Renal cortical epithelial cell (primary cell): ENCODE results near the gene ANKRD40. TPM values are rescaled to one million over a fixed set of nuclear protein-coding genes. Genes with fewer than 3 reads are reported as not detected.

Experiments used
- DNase-seq: peaks from one replicate; pipeline ENCODE4 v3.0.0-alpha.2; 2011; ENCODE audit warnings: low read depth
- total RNA-seq: library from RNA; depleted of rRNA; stranded (reverse); fragments of >200 nt; gene quantifications from 2 replicates; pipeline ENCODE4 v1.2.3, GENCODE V29; 2014

Gene ANKRD40
- total RNA-seq, 1 donor from 2014 or later, result 25.1 TPM

GRCh38 chr17:50649042-50649908, 58.4 kb downstream of the ANKRD40 start:
- DNase-seq, result no peak

GRCh38 chr17:50647187-50647586, 60.5 kb downstream of the ANKRD40 start:
- DNase-seq, result no peak

GRCh38 chr17:50645748-50646682, 61.7 kb downstream of the ANKRD40 start:
- DNase-seq, result no peak

Other genes starting within 250 kb of the ANKRD40 start
- gene CHAD, start 239.0 kb downstream of the ANKRD40 start, total RNA-seq, result not detected in 2 replicates
- 9.2 and 14.6 TPM in 2 replicates for gene RSAD1, start 229.1 kb downstream of the ANKRD40 start, total RNA-seq
- 0.30 TPM in 1 of 2 replicates, not detected in the other for gene MYCBPAP, start 199.5 kb downstream of the ANKRD40 start, total RNA-seq
- gene EPN3, start 175.2 kb downstream of the ANKRD40 start, total RNA-seq, result 0.17 and 0.99 TPM in 2 replicates
- 59.3 and 62.7 TPM in 2 replicates for gene SPATA20, start 160.7 kb downstream of the ANKRD40 start, total RNA-seq
- gene CACNA1G, start 147.2 kb downstream of the ANKRD40 start, total RNA-seq, result 0.10 TPM in 1 of 2 replicates, not detected in the other
- 28.3 and 250 TPM in 2 replicates for gene ABCC3, start 73.0 kb downstream of the ANKRD40 start, total RNA-seq
- gene LUC7L3, start 11.7 kb upstream of the ANKRD40 start, total RNA-seq, result 11.5 and 41.9 TPM in 2 replicates
- not detected in 2 replicates for gene ANKRD40CL, start 59.6 kb upstream of the ANKRD40 start, total RNA-seq
- gene WFIKKN2, start 127.7 kb upstream of the ANKRD40 start, total RNA-seq, result not detected in 2 replicates
- 8.5 and 19.5 TPM in 2 replicates for gene TOB1, start 158.4 kb upstream of the ANKRD40 start, total RNA-seq